ENCODE data around the gene C5orf22.

- no peak for TF ChIP-seq KDM1A (IDR thresholded peaks at IDR 0.05; ENCODE audit: low read depth)
- TF ChIP-seq GATA3 (IDR thresholded peaks at IDR 0.05; ENCODE audit: borderline replicate concordance) = no peak
- TF ChIP-seq, protein P1, sequence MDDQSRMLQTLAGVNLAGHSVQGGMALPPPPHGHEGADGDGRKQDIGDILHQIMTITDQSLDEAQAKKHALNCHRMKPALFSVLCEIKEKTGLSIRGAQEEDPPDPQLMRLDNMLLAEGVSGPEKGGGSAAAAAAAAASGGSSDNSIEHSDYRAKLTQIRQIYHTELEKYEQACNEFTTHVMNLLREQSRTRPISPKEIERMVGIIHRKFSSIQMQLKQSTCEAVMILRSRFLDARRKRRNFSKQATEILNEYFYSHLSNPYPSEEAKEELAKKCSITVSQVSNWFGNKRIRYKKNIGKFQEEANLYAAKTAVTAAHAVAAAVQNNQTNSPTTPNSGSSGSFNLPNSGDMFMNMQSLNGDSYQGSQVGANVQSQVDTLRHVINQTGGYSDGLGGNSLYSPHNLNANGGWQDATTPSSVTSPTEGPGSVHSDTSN (IDR thresholded peaks at IDR 0.05) = no peak
- TF ChIP-seq, protein P2, sequence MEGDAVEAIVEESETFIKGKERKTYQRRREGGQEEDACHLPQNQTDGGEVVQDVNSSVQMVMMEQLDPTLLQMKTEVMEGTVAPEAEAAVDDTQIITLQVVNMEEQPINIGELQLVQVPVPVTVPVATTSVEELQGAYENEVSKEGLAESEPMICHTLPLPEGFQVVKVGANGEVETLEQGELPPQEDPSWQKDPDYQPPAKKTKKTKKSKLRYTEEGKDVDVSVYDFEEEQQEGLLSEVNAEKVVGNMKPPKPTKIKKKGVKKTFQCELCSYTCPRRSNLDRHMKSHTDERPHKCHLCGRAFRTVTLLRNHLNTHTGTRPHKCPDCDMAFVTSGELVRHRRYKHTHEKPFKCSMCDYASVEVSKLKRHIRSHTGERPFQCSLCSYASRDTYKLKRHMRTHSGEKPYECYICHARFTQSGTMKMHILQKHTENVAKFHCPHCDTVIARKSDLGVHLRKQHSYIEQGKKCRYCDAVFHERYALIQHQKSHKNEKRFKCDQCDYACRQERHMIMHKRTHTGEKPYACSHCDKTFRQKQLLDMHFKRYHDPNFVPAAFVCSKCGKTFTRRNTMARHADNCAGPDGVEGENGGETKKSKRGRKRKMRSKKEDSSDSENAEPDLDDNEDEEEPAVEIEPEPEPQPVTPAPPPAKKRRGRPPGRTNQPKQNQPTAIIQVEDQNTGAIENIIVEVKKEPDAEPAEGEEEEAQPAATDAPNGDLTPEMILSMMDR (IDR thresholded peaks at IDR 0.05) = no peak
- TF ChIP-seq JUN (IDR thresholded peaks at IDR 0.05) = no peak
Observed at GRCh38 chr5:31583129-31583528, 51.0 kb downstream of the C5orf22 start.

Measured in A549 (cell line).